Sigmoid colon (tissue), 4 donors: ENCODE measurements around the gene P2RX4.

Experiments
- EP300 ChIP-seq, 4 donors: sonication (generic); formaldehyde crosslinking; IDR thresholded peaks; one replicate each; pipeline ENCODE4 v1.6.1; 2017; ENCODE audit warnings: antibody characterized with exemption in 4 of 4
- POLR2A ChIP-seq, 2 donors: fragments of 450-650 bp; IDR thresholded peaks; one replicate each; pipeline ENCODE4 v1.6.1; 2016; ENCODE audit warnings: antibody characterized with exemption in 2 of 2, mild to moderate bottlenecking in 2 of 2, moderate library complexity in 2 of 2
- POLR2AphosphoS5 ChIP-seq, 4 donors: sonication (generic); formaldehyde crosslinking; IDR thresholded peaks; one replicate each; pipeline ENCODE4 v1.6.1; 2017; ENCODE audit warnings: antibody characterized with exemption in 4 of 4
- TF ChIP-seq, protein P1 (sequence below), 4 experiments: fragments of 450-650 bp in 3 of 4; fragments of 200-600 bp in 1 of 4; IDR thresholded peaks; one replicate each; pipeline ENCODE4 v1.5.1; 2016 to 2019; ENCODE audit warnings: antibody characterized with exemption in 4 of 4, mild to moderate bottlenecking in 3 of 4, moderate library complexity in 2 of 4

DNA sequence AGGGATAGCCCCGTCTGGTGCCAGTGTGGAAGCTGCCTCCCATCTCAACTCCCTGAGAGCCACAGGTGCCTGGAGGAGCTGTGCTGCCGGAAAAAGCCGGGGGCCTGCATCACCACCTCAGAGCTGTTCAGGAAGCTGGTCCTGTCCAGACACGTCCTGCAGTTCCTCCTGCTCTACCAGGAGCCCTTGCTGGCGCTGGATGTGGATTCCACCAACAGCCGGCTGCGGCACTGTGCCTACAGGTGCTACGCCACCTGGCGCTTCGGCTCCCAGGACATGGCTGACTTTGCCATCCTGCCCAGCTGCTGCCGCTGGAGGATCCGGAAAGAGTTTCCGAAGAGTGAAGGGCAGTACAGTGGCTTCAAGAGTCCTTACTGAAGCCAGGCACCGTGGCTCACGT, 25.5 kb upstream of the P2RX4 start:
- TF ChIP-seq, protein P1, sequence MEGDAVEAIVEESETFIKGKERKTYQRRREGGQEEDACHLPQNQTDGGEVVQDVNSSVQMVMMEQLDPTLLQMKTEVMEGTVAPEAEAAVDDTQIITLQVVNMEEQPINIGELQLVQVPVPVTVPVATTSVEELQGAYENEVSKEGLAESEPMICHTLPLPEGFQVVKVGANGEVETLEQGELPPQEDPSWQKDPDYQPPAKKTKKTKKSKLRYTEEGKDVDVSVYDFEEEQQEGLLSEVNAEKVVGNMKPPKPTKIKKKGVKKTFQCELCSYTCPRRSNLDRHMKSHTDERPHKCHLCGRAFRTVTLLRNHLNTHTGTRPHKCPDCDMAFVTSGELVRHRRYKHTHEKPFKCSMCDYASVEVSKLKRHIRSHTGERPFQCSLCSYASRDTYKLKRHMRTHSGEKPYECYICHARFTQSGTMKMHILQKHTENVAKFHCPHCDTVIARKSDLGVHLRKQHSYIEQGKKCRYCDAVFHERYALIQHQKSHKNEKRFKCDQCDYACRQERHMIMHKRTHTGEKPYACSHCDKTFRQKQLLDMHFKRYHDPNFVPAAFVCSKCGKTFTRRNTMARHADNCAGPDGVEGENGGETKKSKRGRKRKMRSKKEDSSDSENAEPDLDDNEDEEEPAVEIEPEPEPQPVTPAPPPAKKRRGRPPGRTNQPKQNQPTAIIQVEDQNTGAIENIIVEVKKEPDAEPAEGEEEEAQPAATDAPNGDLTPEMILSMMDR (IDR thresholded peaks at IDR 0.05): no peak
- no peak for TF ChIP-seq POLR2AphosphoS5 (IDR thresholded peaks at IDR 0.05)
- TF ChIP-seq EP300 (IDR thresholded peaks at IDR 0.05): no peak
- no peak for TF ChIP-seq POLR2A (IDR thresholded peaks at IDR 0.05)
